ENCODE data around the gene SCRN1.

SCRN1 gene

GRCh38 chr7:30005464-30005863 is 15.9 kb upstream of the SCRN1 start:
- DNase-seq (ENCODE audit: low spot score), result no peak

- DNase-seq (ENCODE audit: low spot score), result no peak
Measured at GRCh38 chr7:30003098-30003497, 13.5 kb upstream of the SCRN1 start.

- DNase-seq (ENCODE audit: low spot score), result no peak
Measured at GRCh38 chr7:30001998-30002397, 12.4 kb upstream of the SCRN1 start.

GRCh38 chr7:29998489-29998888 is 8.9 kb upstream of the SCRN1 start:
- no peak for DNase-seq (ENCODE audit: low spot score)

- DNase-seq (ENCODE audit: low spot score), result no peak
Measured at GRCh38 chr7:29996321-29996720, 6.7 kb upstream of the SCRN1 start.

- no peak for DNase-seq (ENCODE audit: low spot score)
Measured at GRCh38 chr7:29995652-29996051, 6.1 kb upstream of the SCRN1 start.

GRCh38 chr7:29993140-29993539 is 3.5 kb upstream of the SCRN1 start:
- no peak for DNase-seq (ENCODE audit: low spot score)

- no peak for DNase-seq (ENCODE audit: low spot score)
Measured at GRCh38 chr7:29991937-29992336, 2.3 kb upstream of the SCRN1 start.

- DNase-seq (ENCODE audit: low spot score), result no peak
Measured at GRCh38 chr7:29990931-29991330, 1.3 kb upstream of the SCRN1 start.

- peak; percentile 66 for DNase-seq (ENCODE audit: low spot score)
Measured at GRCh38 chr7:29988424-29989256, 961 bp downstream of the SCRN1 start.

GRCh38 chr7:29987811-29988317 is 1.7 kb downstream of the SCRN1 start:
- DNase-seq (ENCODE audit: low spot score), result peak; percentile 83

GRCh38 chr7:29987083-29987482 is 2.5 kb downstream of the SCRN1 start:
- no peak for DNase-seq (ENCODE audit: low spot score)

- no peak for DNase-seq (ENCODE audit: low spot score)
Measured at GRCh38 chr7:29980151-29980550, 9.4 kb downstream of the SCRN1 start.

GRCh38 chr7:29977886-29978651 is 11.5 kb downstream of the SCRN1 start:
- DNase-seq (ENCODE audit: low spot score), result no peak

- no peak for DNase-seq (ENCODE audit: low spot score)
Measured at GRCh38 chr7:29976673-29977415, 12.8 kb downstream of the SCRN1 start.

GRCh38 chr7:29976266-29976665 is 13.3 kb downstream of the SCRN1 start:
- no peak for DNase-seq (ENCODE audit: low spot score)

GRCh38 chr7:29975561-29975960 is 14.0 kb downstream of the SCRN1 start:
- DNase-seq (ENCODE audit: low spot score), result no peak

- no peak for DNase-seq (ENCODE audit: low spot score)
Measured at GRCh38 chr7:29974286-29974685, 15.3 kb downstream of the SCRN1 start.

GRCh38 chr7:29972315-29972669 is 17.3 kb downstream of the SCRN1 start:
- no peak for DNase-seq (ENCODE audit: low spot score)

GRCh38 chr7:29971566-29972314 is 17.9 kb downstream of the SCRN1 start:
- no peak for DNase-seq (ENCODE audit: low spot score)

GRCh38 chr7:29970158-29970557 is 19.4 kb downstream of the SCRN1 start:
- DNase-seq (ENCODE audit: low spot score), result no peak

GRCh38 chr7:29969738-29970137 is 19.9 kb downstream of the SCRN1 start:
- no peak for DNase-seq (ENCODE audit: low spot score)

Data from AG20443 (cell line).